ENCODE data around the gene TRIM50.

DNA sequence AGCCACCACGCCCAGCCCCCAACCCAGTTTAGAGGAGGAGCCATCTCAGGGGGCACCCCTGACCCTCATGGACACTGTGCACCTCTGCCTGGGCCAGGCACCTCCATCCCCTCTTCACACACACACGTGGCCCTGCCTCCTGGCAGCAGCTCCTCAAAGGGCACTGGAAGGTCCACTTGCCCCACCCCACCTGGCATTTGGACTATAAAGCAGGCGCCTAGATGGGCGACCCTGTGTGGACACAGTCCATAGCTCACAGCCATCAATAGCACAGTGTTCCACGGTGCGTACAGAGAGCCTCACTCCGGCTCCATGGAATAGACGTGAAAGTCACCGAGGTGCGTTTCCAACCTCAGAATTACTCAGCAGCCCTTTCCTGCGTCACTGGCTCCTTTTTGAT is 41.1 kb upstream of the TRIM50 start:
- TF ChIP-seq, protein P1, sequence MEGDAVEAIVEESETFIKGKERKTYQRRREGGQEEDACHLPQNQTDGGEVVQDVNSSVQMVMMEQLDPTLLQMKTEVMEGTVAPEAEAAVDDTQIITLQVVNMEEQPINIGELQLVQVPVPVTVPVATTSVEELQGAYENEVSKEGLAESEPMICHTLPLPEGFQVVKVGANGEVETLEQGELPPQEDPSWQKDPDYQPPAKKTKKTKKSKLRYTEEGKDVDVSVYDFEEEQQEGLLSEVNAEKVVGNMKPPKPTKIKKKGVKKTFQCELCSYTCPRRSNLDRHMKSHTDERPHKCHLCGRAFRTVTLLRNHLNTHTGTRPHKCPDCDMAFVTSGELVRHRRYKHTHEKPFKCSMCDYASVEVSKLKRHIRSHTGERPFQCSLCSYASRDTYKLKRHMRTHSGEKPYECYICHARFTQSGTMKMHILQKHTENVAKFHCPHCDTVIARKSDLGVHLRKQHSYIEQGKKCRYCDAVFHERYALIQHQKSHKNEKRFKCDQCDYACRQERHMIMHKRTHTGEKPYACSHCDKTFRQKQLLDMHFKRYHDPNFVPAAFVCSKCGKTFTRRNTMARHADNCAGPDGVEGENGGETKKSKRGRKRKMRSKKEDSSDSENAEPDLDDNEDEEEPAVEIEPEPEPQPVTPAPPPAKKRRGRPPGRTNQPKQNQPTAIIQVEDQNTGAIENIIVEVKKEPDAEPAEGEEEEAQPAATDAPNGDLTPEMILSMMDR (IDR thresholded peaks at IDR 0.05; ENCODE audit: insufficient read depth, low read length, poor library complexity, severe bottlenecking): no peak
- TF ChIP-seq EZH2phosphoT487 (conservative IDR thresholded peaks at IDR 0.05; ENCODE audit: low read length): no peak

Data from SU-DHL-6 (cell line).